PC-3 (cell line): Measurements from ENCODE around the gene SLC44A5.

Source experiments
- EZH2phosphoT487 ChIP-seq: fragments of 300-600 bp; sonication (generic); IDR thresholded peaks from 2 replicates; pipeline ENCODE4 v1.6.1; 2018; ENCODE audit warnings: mild to moderate bottlenecking, antibody characterized with exemption, low read length, borderline replicate concordance
- TF ChIP-seq, protein P1 (sequence below): fragments of 300-600 bp; sonication (generic); conservative IDR thresholded peaks from 2 replicates; pipeline ENCODE4 v1.5.1; 2017; ENCODE audit warnings: antibody characterized with exemption, low read depth, mild to moderate bottlenecking, low read length

DNA sequence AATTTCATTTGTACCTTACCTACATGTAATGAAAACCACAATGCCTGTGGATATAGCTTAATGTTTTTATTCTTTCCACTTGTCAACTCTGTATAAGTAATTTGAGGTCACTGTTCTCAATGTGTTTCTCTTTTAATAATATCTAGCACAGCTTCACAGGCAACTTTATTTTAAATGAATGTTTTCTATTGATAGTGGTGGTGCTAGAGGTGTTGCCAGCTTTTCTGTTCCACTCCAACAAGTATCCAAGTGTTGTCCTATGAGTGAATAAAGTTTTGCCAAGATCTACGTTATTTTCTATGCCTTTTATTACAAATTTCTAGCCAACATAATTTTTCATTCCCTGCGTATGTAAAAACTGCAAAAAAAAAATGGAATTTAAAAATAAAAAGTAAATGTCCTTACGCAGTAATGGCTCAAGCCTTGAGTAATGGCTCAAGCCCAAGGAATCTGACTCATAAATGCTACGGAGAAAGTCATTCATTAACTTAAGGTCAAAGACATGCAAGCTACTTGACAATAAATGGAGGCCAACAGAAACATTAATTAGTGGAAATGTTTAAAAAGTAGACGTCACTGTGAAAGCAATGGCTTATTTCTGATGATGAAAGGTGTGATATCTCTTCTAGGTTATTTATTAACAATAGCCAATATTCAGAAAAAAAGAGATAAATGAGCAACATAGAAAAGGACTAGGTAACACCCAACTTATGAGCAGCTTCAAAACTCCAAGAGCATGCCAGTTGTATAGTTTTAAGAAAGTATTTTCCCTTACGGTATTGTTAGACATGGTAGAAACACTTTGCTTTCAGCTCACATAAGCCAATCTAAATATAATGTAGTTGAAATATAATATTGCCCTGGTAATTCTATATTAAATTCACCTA lies 71.4 kb downstream of the SLC44A5 start:
- TF ChIP-seq, protein P1, sequence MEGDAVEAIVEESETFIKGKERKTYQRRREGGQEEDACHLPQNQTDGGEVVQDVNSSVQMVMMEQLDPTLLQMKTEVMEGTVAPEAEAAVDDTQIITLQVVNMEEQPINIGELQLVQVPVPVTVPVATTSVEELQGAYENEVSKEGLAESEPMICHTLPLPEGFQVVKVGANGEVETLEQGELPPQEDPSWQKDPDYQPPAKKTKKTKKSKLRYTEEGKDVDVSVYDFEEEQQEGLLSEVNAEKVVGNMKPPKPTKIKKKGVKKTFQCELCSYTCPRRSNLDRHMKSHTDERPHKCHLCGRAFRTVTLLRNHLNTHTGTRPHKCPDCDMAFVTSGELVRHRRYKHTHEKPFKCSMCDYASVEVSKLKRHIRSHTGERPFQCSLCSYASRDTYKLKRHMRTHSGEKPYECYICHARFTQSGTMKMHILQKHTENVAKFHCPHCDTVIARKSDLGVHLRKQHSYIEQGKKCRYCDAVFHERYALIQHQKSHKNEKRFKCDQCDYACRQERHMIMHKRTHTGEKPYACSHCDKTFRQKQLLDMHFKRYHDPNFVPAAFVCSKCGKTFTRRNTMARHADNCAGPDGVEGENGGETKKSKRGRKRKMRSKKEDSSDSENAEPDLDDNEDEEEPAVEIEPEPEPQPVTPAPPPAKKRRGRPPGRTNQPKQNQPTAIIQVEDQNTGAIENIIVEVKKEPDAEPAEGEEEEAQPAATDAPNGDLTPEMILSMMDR: no peak
- TF ChIP-seq EZH2phosphoT487: no peak
